GM19099 (cell line): ENCODE data around the gene CCDC149.

Source experiments
- POLR2A ChIP-seq: IDR thresholded peaks from 3 replicates; pipeline ENCODE4 v1.6.1; 2011; ENCODE audit warnings: low read depth; ENCODE audit not compliant: insufficient read length; ENCODE audit errors: extremely low read depth

The CCDC149 gene

GRCh38 chr4:24912252-24913118 is at the start of gene CCDC149:
Gene CCDC149 (minus strand): TSS chr4:24913042. CDS start chr4:24912864, 178 bp downstream.
- no peak for TF ChIP-seq POLR2A

DNA sequence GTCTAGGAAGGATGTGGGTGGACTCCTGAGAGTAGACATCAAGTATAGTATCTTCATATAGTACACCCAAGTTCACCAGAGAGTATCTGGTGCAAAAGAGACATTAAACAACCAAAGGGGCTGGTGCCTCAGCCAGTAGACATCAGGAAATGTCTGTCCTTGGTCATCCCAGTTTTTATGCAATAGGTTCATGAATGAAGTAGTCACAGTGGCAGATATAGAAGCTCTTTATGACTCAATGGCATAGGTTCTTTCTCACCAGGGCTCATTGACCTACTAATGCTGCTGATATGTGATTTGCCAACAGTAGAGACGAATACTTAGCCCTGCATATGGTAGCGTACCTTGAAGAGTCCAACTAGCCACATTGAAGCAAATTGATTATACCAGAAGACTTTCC is 45.0 kb upstream of the CCDC149 start:
- TF ChIP-seq POLR2A, result no peak

DNA sequence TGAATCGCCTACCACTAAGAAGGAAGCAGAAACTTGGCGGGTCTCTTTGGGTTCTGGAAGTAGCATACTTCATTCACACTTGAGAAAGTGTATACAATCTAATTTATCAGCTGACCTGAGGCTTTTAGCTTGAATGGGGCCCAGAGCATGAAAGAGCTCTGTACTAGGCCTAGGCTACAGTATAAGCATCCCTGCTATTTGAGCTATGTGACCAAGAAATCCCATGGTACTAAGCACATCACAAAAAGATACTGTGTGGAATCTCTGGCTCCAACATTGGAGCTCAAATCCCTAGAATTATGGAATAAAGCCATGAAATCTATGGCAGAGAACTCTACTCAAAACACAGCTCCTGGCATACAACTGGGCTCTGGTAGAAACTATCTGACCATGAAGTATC is 43.9 kb upstream of the CCDC149 start:
- no peak for TF ChIP-seq POLR2A

- TF ChIP-seq POLR2A, result no peak
Observed at GRCh38 chr4:24956091-24956490, 43.2 kb upstream of the CCDC149 start.

DNA sequence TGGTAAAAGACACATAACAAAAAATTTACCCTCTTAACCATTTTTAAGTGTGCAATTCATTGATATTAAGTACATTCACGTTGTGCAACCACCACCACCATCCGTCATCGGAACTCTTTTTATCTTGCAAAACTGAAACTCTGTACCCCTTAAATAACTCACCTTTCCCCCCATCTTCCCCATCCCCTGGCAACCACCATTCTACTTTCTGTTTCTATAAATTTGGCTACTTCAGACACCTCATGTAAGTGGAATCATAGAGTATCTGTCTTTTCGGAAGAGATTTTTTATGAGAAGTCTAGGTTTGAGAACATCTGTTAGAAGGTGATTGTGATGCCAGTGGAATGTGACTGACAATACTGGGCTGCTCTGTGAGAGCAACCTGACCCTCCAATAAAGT is 39.8 kb upstream of the CCDC149 start:
- TF ChIP-seq POLR2A, result no peak

DNA sequence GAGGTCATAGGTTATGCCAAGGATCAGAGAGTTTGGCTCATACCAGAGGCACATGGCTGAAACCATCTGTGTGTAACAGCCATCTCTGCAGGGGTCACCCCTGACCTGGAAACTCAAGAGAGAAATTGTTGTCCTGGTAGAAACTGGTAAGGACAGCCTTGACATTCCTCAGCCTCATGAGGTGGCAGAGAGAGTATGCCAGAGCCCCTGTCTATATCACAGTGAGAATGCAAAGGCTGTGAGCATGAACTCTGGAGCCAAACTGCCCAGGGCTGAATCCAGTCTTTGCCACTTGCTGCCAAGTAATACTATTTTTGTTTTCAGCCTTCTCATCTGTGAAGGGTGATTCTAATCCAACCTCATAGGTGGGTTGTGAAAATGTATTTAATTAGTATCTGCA is 37.1 kb upstream of the CCDC149 start:
- no peak for TF ChIP-seq POLR2A

DNA sequence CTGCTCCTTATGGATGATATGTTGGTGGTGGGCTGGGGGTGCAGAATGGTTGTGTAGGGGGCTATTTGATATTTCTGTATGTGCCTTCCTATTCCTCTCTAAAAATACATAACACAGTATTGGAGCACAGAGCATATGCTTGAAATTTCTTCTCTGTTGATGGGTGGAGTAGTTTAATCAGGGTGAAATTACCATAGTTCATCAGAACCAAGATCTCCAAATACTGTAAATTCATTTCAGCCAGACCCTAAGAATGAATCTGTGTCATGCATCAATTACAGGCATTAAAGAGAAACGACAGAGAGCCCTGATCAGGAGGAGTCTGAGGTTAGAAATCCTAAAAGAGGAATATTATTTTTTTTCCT is 25.1 kb upstream of the CCDC149 start:
- TF ChIP-seq POLR2A, result no peak

GRCh38 chr4:24937176-24937916 is 24.5 kb upstream of the CCDC149 start:
- no peak for TF ChIP-seq POLR2A

DNA sequence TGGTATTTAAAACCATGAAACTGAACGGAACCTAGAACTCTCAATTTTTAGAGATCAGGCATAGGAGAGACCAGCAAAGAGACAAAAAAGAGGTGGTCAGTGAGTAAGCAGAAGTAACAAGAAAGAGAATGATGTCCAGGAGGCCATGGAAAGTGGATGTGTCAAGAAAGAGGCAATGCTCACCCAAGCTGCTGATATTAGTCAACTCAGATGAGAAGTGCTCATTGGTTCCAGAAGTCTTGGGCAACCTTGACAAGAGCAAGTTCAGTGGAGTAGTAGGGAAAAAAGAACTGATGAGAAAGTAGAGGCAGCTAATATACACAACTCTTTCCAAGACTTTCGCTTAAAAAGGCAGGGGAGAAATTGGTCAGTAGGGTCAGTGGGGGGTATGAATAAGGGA is 23.0 kb upstream of the CCDC149 start:
- TF ChIP-seq POLR2A, result no peak

DNA sequence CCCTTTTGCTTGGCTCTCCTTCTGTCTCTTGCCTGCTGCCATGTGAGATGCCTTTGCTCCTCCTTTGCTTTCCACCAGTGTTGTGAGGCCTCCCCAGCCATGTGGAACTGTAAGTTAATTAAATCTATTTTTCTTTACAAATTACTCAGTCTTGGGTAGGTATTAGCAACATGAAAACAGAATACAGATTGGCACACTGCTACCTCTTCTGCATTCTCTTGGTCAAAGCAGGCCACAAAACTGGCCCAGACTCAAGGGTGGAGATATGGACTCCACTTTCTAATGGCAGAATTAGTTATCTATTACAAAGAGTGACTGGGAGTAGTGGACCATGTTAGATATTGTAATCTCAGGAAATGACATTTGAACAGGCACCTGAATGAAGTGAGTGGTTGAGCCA is 21.5 kb upstream of the CCDC149 start:
- no peak for TF ChIP-seq POLR2A

- no peak for TF ChIP-seq POLR2A
Observed at GRCh38 chr4:24933684-24934275, 20.9 kb upstream of the CCDC149 start.

GRCh38 chr4:24932515-24933225 is 19.8 kb upstream of the CCDC149 start:
- TF ChIP-seq POLR2A, result no peak

DNA sequence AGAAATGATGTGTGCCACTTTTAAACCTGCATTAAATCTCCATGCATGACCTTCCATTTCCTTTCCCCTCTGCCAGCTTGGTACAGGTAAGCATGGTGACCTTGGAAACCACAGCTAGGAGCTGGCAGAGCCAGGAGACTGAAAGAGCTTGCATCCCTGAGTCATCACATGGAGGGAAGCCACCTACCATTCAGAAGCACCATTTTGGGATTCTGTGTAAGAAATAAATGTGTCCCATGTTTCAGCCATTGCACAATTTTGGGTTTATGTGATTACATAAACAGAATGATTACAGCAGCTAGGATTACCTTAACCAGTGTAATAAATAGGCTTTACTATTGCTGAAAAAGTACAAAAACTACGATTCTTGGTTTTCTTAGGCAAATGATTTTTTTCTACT is 17.3 kb upstream of the CCDC149 start:
- no peak for TF ChIP-seq POLR2A

DNA sequence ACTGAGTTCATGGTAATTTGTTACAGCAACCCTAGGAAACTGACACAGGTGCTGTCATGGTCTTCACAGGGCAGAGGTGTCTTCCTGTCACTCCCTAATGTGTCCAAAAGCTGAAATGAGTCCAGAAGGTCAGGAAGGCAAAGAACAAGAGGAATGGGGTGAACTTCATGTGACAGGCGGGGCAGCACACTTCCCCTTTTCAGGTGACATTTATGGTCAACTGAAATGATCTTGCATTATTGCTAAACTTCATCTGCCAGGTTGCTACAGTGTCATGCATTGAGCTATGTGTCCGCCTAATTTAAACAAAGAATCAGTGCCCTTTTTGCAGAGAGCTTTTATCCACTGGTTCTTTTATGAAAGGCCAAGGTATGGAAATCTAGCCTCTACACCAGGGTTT is 15.9 kb upstream of the CCDC149 start:
- no peak for TF ChIP-seq POLR2A

- TF ChIP-seq POLR2A, result no peak
Observed at GRCh38 chr4:24927049-24927448, 14.2 kb upstream of the CCDC149 start.
